HL-60 (cell line): ENCODE results near the gene RASAL2.

Experiments
- POLR2AphosphoS5 ChIP-seq: IDR thresholded peaks from 2 replicates; pipeline ENCODE4 v1.6.1; 2012; ENCODE audit warnings: low read depth
- SPI1 ChIP-seq: IDR thresholded peaks from 2 replicates; pipeline ENCODE4 v1.6.1; 2012; ENCODE audit warnings: low read depth, mild to moderate bottlenecking, borderline replicate concordance
- TF ChIP-seq, protein P1 (sequence below): IDR thresholded peaks from one replicate; pipeline ENCODE4 v1.5.1; 2011; ENCODE audit warnings: low read length, control low read depth, inconsistent platforms; ENCODE audit not compliant: insufficient read depth
- TF ChIP-seq, protein P2 (sequence below): IDR thresholded peaks from 2 replicates; pipeline ENCODE4 v1.6.1; 2012; ENCODE audit warnings: low read depth; ENCODE audit not compliant: insufficient replicate concordance

DNA sequence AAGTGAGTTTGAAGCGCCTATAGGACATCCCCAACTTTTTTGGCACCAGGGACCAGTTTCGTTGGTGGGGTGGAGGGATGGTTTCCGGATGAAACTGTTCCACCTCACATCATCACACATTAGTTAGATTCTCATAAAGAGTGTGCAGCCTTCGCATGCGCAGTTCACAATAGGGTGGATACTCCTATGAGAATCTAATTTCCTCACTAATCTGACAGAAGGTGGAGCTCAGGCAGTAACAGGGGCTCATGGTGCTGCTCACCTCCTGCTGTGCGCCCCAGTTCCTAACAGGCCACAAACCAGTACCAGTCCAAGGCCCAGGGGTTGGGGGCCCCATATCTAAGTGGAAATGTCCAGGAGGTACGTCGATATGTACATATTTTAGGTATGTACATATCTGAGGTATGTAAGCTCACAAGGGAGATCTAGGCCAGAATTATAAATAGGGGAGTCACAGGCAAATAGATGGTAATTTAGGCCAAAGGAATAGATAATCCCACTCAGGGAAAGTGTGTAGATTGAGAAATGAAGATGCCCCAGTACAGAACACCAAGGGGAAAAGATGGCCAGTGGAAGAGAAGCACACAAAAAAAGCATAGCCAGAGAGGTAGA is 27.5 kb upstream of the RASAL2 start:
- TF ChIP-seq, protein P1, sequence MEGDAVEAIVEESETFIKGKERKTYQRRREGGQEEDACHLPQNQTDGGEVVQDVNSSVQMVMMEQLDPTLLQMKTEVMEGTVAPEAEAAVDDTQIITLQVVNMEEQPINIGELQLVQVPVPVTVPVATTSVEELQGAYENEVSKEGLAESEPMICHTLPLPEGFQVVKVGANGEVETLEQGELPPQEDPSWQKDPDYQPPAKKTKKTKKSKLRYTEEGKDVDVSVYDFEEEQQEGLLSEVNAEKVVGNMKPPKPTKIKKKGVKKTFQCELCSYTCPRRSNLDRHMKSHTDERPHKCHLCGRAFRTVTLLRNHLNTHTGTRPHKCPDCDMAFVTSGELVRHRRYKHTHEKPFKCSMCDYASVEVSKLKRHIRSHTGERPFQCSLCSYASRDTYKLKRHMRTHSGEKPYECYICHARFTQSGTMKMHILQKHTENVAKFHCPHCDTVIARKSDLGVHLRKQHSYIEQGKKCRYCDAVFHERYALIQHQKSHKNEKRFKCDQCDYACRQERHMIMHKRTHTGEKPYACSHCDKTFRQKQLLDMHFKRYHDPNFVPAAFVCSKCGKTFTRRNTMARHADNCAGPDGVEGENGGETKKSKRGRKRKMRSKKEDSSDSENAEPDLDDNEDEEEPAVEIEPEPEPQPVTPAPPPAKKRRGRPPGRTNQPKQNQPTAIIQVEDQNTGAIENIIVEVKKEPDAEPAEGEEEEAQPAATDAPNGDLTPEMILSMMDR, result no peak
- TF ChIP-seq POLR2AphosphoS5 (no peak), SPI1 (no peak)
- TF ChIP-seq, protein P2, sequence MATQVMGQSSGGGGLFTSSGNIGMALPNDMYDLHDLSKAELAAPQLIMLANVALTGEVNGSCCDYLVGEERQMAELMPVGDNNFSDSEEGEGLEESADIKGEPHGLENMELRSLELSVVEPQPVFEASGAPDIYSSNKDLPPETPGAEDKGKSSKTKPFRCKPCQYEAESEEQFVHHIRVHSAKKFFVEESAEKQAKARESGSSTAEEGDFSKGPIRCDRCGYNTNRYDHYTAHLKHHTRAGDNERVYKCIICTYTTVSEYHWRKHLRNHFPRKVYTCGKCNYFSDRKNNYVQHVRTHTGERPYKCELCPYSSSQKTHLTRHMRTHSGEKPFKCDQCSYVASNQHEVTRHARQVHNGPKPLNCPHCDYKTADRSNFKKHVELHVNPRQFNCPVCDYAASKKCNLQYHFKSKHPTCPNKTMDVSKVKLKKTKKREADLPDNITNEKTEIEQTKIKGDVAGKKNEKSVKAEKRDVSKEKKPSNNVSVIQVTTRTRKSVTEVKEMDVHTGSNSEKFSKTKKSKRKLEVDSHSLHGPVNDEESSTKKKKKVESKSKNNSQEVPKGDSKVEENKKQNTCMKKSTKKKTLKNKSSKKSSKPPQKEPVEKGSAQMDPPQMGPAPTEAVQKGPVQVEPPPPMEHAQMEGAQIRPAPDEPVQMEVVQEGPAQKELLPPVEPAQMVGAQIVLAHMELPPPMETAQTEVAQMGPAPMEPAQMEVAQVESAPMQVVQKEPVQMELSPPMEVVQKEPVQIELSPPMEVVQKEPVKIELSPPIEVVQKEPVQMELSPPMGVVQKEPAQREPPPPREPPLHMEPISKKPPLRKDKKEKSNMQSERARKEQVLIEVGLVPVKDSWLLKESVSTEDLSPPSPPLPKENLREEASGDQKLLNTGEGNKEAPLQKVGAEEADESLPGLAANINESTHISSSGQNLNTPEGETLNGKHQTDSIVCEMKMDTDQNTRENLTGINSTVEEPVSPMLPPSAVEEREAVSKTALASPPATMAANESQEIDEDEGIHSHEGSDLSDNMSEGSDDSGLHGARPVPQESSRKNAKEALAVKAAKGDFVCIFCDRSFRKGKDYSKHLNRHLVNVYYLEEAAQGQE, result no peak
